HepG2 (cell line): ENCODE results near the gene IFT27. TPM values are rescaled to one million over a fixed set of nuclear protein-coding genes. Genes with fewer than 3 reads are reported as not detected.

Experiments
- ATAC-seq: fragments of 200-7000 bp; cut with Tn5 transposase; 3 replicates; pipeline ENCODE4 v1.9.1; 2020; ENCODE audit warnings: mild to moderate bottlenecking, moderate library complexity
- BruUV-seq: library from RNA; stranded (reverse); fragments of 400-500 nt; replicated peaks from 2 replicates; lab custom pipeline; 2021; lab: Mats Ljungman, UMichigan
- CTCF ChIA-PET: fragments of 300-600 bp; formaldehyde crosslinking; extraction: SDS; loops from one replicate; lab custom pipeline; 2021; ENCODE audit warnings: low total read pairs, inconsistent platforms, low intra/inter-chr PET ratio; lab: Yijun Ruan, JAX
- POLR2A ChIA-PET: fragments of 350-600 bp; sonication (Branson Sonifier 250); formaldehyde crosslinking; loops from one replicate; lab custom pipeline; 2020; ENCODE audit warnings: antibody characterized with exemption, inconsistent platforms; lab: Yijun Ruan, JAX
- DNase-seq: peaks from one replicate; pipeline ENCODE4 v3.0.0-alpha.2; 2015; ENCODE audit warnings: low spot score
- FAIRE-seq: peaks from 3 replicates; lab custom pipeline; 2011; peaks lifted over from hg19 to GRCh38; lab: Jason Lieb, UNC
- H2AFZ ChIP-seq: one replicate; pipeline ENCODE4 v1.6.1; 2011; ENCODE audit warnings: low read length, inconsistent platforms
- H3K27ac ChIP-seq: fragments of 300-600 bp; 3 replicates; pipeline ENCODE4 v1.8.0; 2011; ENCODE audit warnings: mixed run types, mild to moderate bottlenecking, mixed read lengths, low read length, inconsistent platforms; ENCODE audit not compliant: insufficient read depth; ENCODE audit errors: extremely low read length
- H3K27me3 ChIP-seq, 2 experiments: fragments of 200-600 bp in 1 of 2; 2 replicates in 1 of 2; 3 replicates in 1 of 2; pipeline versions ENCODE4 v1.6.0 to v1.8.0; 2011; ENCODE audit warnings: low read length in 2 of 2, mild to moderate bottlenecking in 2 of 2, moderate library complexity in 2 of 2, inconsistent platforms in 1 of 2; ENCODE audit not compliant: insufficient read depth in 2 of 2, control insufficient read depth in 1 of 2
- H3K36me3 ChIP-seq, 2 experiments: fragments of 200-600 bp in 1 of 2; replicated peaks in 1 of 2; 2 replicates in 1 of 2; 3 replicates in 1 of 2; pipeline versions ENCODE4 v1.5.1 to v1.8.0; 2011; ENCODE audit warnings: low read length in 2 of 2, inconsistent platforms in 1 of 2; ENCODE audit not compliant: insufficient read depth in 2 of 2, control insufficient read depth in 1 of 2
- H3K4me1 ChIP-seq: 2 replicates; pipeline ENCODE4 v1.5.1; 2012; ENCODE audit warnings: low read length, inconsistent platforms; ENCODE audit not compliant: insufficient read depth
- H3K4me2 ChIP-seq: 2 replicates; pipeline ENCODE4 v1.6.0; 2011; ENCODE audit warnings: low read depth, low read length, inconsistent platforms
- H3K4me3 ChIP-seq, 3 experiments: fragments of 200-600 bp in 1 of 3; sonication (generic), shearing (Covaris generic) in 1 of 3; replicated peaks in 1 of 3; 2 replicates each; pipeline ENCODE4 v1.5.1; 2011 to 2016; ENCODE audit warnings: low read length in 3 of 3, inconsistent platforms in 2 of 3, low read depth in 2 of 3, mild to moderate bottlenecking in 2 of 3, control low read depth in 1 of 3, mixed read lengths in 1 of 3; ENCODE audit not compliant: insufficient read depth in 1 of 3
- H3K79me2 ChIP-seq: one replicate; pipeline ENCODE4 v1.6.1; 2011; ENCODE audit warnings: low read length, inconsistent platforms; ENCODE audit not compliant: insufficient read depth
- H3K9ac ChIP-seq: 2 replicates; pipeline ENCODE4 v1.6.0; 2011; ENCODE audit warnings: mild to moderate bottlenecking, low read depth, low read length, inconsistent platforms; ENCODE audit not compliant: insufficient read depth
- H3K9me3 ChIP-seq: 2 replicates; pipeline ENCODE4 v1.5.1; 2012; ENCODE audit warnings: mild to moderate bottlenecking, low read length
- H4K20me1 ChIP-seq: 2 replicates; pipeline ENCODE4 v1.6.0; 2011; ENCODE audit warnings: inconsistent platforms, mild to moderate bottlenecking, low read length, moderate library complexity; ENCODE audit not compliant: insufficient read depth
- MIER2 ChIP-seq: IDR thresholded peaks from 2 replicates; pipeline ENCODE4 v1.6.1; 2016; ENCODE audit warnings: missing biosample characterization, missing genetic modification reagents
- REST ChIP-seq, 2 experiments: IDR thresholded peaks; 2 replicates each; pipeline ENCODE4 v1.6.1; 2011 to 2012; ENCODE audit warnings: low read length in 2 of 2, borderline replicate concordance in 1 of 2, low read depth in 1 of 2, mild to moderate bottlenecking in 1 of 2, moderate library complexity in 1 of 2
- ZNF441 ChIP-seq: sonication (generic); formaldehyde crosslinking; IDR thresholded peaks from 2 replicates; pipeline ENCODE4 v1.7.0; 2021; ENCODE audit warnings: missing genetic modification reagents, borderline replicate concordance
- WGBS: methylation state at CpG from one replicate; pipeline ENCODE4 v1.1.6; 2017; ENCODE audit warnings: low lambda C conversion rate; 5-methylcytosine and 5-hydroxymethylcytosine counted together
- in situ Hi-C: cut with HindIII; loops from 2 replicates; pipeline ENCODE4 v1.10.0; 2017; ENCODE audit warnings: low pct_unique_long_range_greater_than_20kb; ENCODE audit not compliant: extremely low pct_ligation_motif_present
- intact Hi-C: fragments of 100-400 bp; cut with micrococcal nuclease; formaldehyde crosslinking; loops from one replicate; pipeline ENCODE4 v1.10.0; 2022; ENCODE audit not compliant: unreplicated experiment
- polyA plus RNA-seq, 8 experiments: library from polyadenylated mRNA; depleted of rRNA in 3 of 8; stranded (reverse) in 7 of 8; unstranded in 1 of 8; fragments of >200 nt; fragmentation: Illumina TruSeq in 4 of 8; extraction: Trizol in 4 of 8; gene quantifications; 2 replicates each; pipeline versions ENCODE4 v1.2.1 to v1.2.3, GENCODE V29; 2011 to 2016; ENCODE audit warnings: low read depth in 4 of 8, missing spikeins in 1 of 8, mixed read lengths in 1 of 8; ENCODE audit not compliant: insufficient read depth in 1 of 8
- total RNA-seq, 5 experiments: library from RNA; depleted of rRNA; stranded (reverse); fragments of >200 nt; fragmentation: Illumina TruSeq; extraction: Trizol; gene quantifications; 2 replicates each; pipeline ENCODE4 v1.2.3, GENCODE V29; 2016; ENCODE audit warnings: low read depth in 1 of 5

IFT27 gene
- total and polyA plus RNA-seq, 2 of the 13 experiments (the other 11 are each of a cell fraction or from before 2014, with no cell fraction given), result 0.25 to 0.33 TPM

- no peaks in the 10 kb centered on the region for H3K36me3 ChIP-seq
- CTCF ChIA-PET, result no interaction called here
- no peaks in the 10 kb centered on the region for H4K20me1 ChIP-seq
- BruUV-seq, result no TSS peak
- POLR2A ChIA-PET, result no interaction called here
- H3K9me3 ChIP-seq, result no peaks in the 10 kb centered on the region
- no peak overlapping the region for H3K27ac ChIP-seq
- peaks cover 0 to 16% of the 10 kb centered on the region in 2 experiments; a peak in 4 of 5 replicates for H3K27me3 ChIP-seq
- H3K79me2 ChIP-seq, result no peaks in the 10 kb centered on the region
- intact Hi-C loops (no loop called here), in situ Hi-C loops (no loop called here)
- H3K4me2 ChIP-seq, result no peak overlapping the region
- no peak overlapping the region for H3K4me3 ChIP-seq
- no peak overlapping the region for H3K9ac ChIP-seq
- 0% methylated on average over 4 of the region's 4 CpGs for WGBS
- no peak overlapping the region for H2AFZ ChIP-seq
- ATAC-seq, result no peak
- no peaks in the 10 kb centered on the region for H3K4me1 ChIP-seq
- TF ChIP-seq REST (IDR thresholded peaks at IDR 0.05; ENCODE audit: borderline replicate concordance in 1 of 2, low read depth in 1 of 2, low read length in 2 of 2) (peak; percentile 36 to 85), MIER2 (CRISPR knock-in tag) (0 out of 2 replicates have a peak, but pooled peaks have one; percentile 46), ZNF441 (no peak)
- DNase-seq, result no peak
- no peak for FAIRE-seq
Measured at GRCh38 chr22:36753120-36753802, 22.7 kb downstream of the IFT27 start.
